ENCODE measurements around the gene CLN5. TPM values are rescaled to one million over a fixed set of nuclear protein-coding genes. Genes with fewer than 3 reads are reported as not detected.
A peak's percentile ranks its signal among the peaks of the same experiment; 100 is the strongest.
"Not testable (repeated sequence)": the region's sequence is repeated elsewhere in the genome, so short reads cannot be mapped to it uniquely, and the experiment has no call there.

CLN5 gene
- total RNA-seq, 1 donor from 2014 or later: 21.7 TPM

DNA sequence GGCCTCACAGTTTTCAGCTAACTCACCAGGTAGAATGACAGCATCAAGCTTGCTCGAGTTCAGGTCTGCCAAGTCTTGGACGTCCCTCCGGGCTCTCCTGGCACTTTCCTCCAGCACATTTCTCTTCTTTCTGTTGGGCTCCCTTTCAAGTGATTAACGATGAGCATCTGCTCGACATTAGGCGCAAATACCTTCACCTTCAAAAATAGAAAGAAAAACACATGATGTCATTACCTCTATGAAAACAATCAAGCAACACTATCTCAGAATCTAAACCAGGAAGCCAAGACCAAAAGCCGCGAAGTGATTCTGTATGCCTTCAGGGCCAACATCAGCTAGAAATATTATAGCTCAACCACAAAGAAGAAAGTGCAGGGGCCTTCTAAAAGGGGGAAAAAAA is 15.4 kb upstream of the CLN5 start:
- peak; percentile 45 for DNase-seq

DNA sequence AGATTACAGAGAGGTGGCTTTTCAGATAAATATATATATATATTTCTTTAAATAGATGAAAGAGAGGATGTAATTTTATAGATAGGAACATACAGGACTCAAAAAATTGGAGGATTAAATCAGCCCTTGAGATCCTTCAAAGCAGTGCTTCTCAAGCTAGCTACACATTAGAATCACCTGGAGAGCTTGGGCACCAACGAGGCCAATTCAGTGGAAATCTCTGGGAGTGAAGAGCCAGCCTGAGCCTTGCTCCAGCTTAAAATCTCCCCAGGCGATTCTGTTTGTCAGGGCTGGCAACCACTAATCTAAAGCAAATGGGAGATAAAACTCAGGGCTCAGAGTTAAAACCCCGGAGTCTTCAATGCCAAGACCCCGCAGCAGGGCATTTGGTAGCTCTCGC is 15.0 kb upstream of the CLN5 start:
- DNase-seq: no peak

DNA sequence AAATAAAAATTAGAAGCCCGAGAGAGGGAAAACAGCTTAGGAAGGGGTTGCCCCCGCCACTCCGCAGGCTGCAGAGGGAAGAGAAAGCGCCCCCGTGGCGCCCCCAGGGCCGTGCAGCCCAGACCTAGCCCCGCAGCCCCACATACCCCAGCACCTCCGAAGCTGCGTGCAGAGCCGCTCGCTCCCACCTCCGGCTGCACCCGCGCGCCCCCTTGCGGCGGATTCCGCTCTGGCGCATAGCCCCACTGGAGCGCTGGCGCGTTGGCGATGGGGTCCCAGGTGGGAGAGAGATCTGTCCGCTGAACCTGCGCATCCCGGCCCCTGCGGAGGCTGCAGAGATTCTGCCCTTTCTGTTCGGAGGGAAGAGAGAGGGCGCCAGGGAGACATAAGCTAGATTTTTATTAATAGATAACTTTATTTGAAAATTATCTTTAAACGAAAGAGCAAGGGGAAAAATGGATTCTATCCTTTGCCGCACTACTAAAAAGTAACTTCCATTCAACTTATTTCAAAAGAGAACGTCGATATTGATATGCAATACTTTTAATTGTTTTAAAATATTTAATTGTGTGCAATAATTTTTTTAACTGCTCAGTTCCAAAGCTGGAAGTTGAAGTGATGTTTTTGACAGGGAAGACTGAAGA is 11.7 kb upstream of the CLN5 start:
- DNase-seq: peak; percentile 85

DNA sequence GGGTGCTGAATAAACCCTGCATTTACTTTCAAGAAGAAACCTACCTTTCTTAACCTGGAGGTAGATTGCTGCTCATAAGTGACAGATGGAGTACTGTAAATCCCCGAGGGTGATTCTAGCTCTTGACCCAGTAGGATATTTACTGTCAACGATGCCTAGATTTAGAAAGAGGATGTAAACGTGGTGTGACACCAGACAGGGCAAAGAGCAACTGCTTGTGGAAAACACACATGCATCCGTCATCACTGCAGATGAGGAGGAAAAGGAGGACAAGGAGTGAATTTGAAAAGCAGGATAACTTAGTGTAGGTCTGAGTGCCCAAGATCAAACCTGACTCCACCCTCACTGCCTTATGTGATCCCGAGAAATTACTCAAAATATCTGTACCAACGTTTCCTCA is 9.8 kb upstream of the CLN5 start:
- DNase-seq: no peak

DNA sequence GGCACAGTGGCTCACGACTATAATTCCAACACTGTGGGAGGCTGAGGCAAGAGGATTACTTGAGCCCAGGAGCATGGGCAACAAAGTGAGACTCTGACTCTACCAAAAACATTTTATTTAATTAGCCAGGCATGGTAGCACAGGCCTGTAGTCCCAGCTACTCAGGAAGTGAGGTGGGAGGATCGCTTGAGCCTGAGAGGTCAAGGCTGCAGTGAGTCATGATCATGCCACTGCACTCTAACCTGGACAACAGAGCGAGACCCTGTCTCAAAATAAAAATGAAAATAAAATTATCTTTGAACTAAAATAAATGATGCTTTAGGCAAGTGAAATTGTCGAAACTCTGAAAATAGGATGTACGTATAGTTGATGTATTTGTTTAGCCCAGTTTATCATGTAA is 8.2 kb upstream of the CLN5 start:
- no peak for DNase-seq

DNA sequence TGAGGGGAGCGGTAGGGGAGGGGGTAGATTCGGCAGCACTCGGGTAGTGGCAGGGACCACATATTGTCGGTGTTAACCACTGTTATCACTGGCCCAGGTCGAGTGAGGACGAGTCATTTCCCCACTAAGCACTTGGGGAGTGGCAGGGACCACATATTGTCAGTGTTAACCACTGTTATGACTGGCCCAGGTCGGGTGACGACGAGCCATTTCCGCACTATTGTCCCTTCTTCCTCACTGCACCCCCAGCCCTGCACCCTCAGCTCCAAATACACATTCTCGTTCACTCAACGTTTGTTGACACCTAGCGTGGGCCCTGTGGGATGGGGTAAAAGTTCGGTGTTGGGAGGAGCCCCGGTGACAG is 467 bp upstream of the CLN5 start:
- DNase-seq: no peak

DNA sequence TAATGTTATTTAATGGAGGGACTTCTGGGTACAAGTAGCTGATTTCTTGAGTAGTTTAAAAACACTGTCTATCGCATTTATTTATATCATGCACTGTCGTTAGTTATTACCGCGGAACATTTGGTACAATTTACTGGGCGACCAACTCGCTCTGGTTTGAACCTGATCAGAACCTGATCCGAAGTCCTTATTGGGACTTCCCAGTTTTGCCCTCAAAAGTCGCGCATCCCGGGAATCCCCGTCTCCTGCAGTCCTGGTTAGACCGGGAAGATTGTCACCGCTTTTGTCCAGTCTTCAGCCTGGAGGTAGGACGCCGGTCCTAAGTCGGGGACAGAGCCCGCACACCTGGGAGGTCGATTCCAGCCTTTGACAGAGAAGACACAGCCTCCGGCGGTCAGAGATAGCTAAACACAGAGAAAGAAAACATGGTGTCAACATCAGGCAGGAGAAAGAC is 694 bp downstream of the CLN5 start:
- no peak for DNase-seq

DNA sequence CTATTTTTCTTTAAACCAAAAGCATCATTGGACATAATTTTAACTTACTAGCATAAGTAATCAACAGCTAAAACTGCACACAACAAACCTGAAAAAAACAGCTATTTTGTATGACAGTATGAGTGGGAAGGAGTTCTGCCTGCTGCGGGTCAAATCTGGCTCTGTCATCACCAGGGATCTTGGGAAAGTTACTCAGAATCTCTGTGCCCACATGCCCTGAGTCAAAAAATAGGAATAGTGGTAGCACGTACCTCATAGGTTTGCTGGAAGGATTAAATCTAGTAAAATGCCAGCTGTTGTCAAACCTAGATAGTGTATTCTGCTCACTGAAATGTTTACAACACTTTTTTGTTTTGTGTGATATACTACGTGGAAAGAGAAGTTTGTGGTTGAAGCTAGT is 1.1 kb downstream of the CLN5 start:
- no peak for DNase-seq

DNA sequence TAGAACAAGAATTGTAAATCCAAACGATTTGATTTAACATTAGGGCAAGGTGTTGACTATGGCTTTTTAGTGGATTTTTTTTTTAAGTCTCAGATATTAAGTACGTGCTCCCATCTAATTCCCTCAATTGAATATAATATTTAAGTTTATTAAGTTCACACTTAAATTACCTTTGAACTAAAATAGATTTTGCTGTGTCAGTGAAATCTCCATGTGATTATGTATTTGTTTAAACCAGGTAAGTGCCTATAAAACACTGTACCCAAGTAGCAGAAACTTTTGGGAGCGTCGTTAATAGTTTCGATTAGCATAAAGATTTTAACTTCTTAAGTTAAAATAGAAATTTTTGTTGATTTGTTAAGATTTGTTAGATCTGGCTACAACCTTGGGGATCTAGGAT is 1.6 kb downstream of the CLN5 start:
- no peak for DNase-seq

DNA sequence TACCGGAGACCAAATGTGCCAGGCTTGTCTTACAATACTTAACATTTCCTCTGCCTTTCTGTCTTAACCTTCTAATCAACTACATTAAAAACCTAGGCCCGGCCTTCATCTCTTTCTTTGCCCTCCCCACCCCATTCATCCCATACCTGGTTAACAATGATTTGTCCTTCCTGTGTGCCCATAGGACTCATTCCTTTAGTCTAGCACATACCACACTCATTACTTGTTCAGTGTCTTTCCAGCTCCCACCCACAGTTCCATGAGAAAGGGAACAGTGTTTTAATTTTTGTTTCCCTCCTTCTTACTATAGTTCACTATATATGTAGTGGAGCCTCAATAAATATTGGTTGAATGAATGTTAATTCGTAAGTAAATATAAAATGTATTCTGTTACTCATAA is 2.4 kb downstream of the CLN5 start:
- no peak for DNase-seq

DNA sequence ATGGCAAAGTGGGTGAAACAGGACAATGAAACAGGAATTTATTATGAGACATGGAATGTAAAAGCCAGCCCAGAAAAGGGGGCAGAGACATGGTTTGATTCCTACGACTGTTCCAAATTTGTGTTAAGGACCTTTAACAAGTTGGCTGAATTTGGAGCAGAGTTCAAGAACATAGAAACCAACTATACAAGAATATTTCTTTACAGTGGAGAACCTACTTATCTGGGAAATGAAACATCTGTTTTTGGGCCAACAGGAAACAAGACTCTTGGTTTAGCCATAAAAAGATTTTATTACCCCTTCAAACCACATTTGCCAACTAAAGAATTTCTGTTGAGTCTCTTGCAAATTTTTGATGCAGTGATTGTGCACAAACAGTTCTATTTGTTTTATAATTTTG is 8.6 kb downstream of the CLN5 start:
- no peak for DNase-seq

DNA sequence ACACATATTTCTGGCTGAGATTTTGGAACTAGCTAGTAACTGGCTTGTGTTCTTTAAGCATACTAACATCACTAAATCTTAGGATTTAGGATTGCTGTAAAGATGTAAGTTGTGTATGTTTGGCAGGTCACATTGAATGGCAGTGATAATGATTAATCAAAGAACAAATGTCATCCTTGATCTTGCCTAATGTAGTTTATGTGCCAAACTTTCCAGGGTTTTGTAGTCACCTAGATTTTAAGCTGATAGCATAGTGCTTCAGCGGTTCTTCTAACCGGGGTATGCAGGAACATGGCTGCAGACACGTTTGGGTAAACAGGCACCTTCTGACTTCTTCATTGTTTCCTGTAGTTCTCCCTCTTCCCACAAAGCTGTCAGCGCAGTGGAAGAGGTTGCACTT is 9.7 kb downstream of the CLN5 start:
- DNase-seq: no peak

DNA sequence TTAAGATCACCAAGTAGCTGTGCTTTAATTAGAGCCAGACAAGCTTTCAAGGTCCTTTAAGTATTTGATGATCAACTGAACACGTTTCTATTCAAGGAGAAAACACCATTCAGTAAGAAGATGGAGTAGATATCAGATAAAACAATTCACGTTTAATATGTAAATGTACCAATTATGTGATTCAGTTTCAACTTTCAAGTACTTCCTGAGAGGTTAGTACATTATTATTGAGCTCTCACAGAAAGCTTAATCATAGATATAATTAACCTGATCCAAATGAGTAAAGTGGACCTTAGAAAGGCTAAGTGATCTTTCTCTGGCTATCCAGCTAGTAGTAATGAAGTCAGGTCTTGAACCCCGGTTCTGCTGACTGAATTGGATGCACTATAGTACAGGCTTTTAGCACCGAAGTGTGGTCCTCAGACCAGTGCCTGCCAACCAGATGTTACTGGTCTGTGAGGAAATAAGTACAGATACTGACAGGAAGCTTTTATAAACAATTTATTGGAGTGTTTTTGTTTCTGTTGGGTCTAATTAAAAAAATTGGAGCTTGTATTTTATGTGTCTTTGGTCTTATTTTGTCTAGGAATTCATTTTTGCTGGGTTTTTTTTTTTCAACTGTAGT is 10.2 kb downstream of the CLN5 start:
- no peak for DNase-seq

DNA sequence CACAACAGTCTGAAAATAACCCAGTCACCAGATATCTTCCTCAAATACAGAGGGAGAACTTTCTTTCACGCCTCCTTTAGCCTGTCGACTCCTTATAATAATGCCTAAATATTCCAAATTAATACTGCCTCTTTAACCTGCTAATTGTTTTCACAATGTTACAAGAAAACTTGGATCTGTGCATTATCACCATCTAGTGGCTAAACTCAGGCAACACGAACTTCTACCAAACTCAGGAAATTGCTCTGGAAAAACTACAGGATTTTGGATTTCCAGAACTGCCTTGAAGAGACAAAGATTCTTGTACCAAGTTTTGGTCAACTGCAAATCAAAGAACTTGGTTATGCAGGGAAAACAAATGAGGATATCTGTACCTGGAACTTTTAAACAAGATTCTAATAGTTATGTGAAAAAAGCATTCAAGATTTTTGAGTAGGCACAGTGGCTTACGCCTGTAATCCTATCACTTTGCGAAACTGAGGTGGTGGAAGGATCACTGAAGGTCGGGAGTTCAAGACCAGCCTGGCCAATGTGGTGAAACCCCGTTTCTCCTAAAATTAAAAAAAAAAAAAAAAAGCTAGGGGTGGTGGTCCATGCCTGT is 10.8 kb downstream of the CLN5 start:
- DNase-seq: peak; percentile 57

DNA sequence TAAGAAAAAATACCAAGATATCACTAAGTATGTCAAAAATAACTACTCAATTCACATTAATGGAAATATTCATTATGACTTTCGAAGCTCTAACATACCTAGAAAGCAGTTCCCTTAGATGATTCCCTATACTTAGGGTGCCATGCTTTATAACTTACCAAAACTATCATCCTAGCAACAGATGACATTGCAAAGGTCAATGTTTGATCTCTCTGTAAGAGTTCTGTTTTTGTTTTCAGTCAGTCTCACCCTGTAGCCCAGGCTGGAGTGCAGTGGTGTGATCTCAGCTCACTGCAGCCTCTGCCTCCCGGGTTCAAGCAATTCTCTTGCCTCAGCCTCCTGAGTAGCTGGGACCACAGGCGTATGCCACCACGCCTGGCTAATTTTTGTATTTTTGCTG is 16.5 kb downstream of the CLN5 start:
- DNase-seq: not testable (repeated sequence)

DNA sequence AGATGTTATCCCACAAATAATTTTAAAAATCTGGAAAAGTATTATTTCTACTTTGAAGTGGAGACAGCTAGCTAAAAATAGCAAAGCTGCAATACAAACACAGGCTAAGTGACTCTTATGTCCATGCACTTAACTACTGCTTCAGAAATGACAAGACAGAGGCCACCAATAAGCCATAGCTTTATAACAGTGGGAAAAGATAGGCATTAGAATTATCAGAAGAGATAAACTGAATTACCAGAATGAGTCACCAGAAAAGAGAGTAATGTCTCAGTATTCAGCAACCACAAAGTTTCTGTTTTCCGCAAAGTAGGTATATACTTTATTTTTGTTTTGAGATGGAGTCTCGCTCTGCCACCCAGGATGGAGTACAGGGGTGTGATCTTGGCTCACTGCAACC is 17.1 kb downstream of the CLN5 start:
- no peak for DNase-seq

DNA sequence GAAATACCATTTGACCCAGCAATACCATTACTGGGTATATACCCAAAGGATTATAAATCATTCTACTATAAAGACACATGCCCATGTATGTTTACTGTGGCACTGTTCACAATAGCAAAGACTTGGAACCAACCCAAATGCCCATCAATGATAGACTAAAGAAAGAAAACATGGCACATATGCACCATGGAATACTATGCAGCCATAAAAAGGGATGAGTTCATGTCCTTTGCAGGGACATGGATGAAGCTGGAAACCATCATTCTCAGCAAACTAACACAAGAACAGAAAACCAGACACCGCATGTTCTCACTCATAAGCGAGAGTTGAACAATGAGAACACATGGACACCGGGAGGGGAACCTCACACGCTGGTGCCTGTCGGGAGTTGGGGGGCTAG is 17.8 kb downstream of the CLN5 start:
- DNase-seq: not testable (repeated sequence)

DNA sequence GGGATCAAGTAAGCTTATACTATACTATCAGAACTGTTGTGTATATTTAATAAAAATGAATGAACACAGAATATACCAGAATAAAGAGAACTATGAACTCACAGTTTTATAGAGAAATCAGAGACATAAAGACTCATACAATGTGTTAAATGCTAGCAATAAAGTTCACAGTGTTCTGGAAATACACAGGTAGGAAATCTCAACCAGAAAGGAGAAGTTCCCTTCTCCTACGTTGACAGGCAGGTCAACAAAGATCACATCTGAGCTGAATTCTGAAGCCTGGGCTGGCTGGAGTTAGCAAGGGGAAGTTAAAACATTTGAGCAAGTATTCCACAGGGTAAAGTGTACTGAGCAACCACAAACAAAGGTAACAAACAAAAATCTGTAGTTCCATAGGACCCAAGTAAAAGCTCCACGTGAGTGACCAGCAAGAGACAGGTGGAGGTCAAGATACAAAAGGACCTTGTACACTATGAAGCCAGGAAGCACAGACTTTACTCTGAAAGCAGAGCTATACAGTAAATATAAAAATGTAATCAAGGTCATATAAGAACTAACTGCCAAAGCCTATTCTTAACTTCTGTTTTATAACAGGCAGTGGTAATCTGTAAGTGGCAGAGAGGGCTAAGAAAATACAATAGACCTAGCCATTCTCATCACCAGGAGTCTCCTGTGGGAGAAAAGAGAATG is 22.1 kb downstream of the CLN5 start:
- DNase-seq: no peak

DNA sequence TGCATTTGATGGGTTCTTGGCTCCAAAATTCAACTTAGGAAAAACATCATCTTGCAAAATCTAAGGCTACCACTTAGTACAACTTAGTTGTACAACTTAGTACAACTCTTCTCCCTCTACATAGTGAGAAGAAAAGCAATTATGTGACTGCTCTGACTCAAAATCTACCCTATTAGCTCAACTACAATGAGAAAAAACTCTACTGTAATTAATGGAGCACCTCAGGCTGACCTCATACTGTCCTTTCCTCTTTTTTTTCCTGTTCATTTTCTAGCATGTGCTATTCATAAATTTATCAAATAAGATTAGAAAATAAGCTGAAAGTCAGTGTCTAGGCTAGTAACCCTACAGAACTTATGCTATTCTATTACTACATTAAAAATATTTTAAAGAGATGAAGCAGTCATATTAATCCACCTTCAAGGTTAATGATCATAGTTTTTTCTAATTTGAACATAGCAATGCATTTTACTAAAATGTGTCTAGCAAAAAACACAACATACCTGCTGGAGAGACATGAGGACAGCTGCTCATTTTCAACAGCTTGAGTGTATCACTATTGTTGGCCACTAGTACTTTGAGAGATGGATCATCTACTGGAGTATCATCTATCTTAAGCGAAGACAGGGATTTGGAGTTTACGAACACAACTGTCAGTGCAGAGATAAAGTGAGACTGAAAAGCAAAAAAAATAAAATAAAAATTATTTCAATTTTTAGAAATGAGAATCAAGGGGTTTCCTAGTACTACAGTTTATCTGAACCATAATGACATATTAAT is 23.2 kb downstream of the CLN5 start:
- no peak for DNase-seq

DNA sequence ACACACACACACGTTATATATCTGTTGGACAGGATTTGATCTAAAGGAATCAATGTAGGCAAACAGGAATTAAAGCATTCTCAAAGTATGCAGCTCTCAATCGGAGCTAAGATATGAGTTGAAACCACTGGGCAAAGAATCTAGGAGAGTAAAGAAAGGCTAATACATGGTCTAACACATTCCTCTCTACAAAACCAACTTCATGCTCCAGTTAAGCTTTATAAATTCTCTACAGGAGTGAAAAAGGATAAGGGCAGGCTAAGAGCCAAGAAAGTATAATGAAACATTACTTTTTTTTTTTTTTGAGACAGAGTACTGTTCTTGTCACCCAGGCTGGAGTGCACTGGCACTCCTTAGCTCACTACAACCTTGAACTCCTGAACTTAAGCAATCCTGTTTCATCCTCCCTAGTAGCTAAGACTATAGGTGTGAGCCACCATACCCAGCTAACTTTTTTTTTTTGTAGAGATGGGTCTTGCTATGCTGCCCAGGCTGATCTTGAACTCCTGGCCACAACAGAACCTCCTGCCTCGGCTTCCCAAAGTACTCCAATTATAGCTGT is 24.5 kb downstream of the CLN5 start:
- DNase-seq: no peak

DNA sequence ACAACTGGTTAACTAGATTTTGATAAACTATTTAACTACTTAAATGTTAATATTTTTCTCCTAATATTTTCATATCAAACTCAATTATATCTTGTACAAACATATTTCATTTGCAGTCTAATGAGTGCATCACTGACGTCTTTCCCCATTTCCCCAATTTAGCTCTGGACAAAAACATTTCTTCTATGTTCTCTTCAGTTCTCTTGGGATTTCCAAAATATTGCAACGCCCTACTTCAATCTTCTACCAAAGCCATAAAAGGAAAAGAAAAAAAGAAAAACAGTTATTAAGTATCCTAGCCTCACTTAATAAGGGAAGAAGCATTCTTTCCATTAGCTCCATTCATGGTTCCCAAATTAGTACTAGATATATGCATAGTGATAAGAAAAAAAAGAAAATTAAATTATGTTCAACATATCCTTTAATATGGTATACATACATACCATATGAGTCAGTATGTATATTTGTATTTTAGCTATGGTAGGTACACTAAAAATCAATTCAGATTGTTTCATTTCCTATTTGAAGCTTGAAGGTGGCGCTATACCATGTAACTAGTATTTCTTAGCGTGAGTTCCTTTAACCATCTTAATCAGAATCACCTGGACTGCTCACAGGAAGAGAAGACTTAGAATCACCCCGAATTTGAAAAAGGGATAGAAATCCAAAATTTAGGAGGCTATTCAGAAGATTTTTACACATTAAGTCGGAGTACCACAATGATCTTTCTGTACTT is 25.2 kb downstream of the CLN5 start:
- no peak for DNase-seq

DNA sequence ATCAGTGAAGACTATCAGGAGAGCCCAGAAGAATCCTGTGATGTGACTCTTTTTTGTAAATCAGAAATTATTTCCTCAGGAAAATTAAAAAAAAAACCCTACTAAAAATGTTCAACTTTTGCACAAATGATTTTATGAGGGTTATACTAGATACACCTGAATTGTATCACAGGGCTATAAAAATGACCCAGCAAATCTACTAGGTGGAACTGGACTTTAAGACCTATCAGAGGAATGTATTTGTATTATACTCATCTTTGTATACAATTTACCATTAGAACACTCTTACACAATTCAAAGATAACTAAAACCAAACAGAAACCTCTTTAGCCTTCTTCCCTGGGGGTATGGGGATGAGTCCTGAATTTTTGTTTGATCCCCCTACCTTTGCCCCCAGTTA is 27.9 kb downstream of the CLN5 start:
- DNase-seq: no peak

All from tongue (tissue), 2 donors.